Activated T-cell treated with anti-CD3 and anti-CD28 coated beads for 24 hours (primary cell): ENCODE measurements around the gene UST.
"Not testable (repeated sequence)": the region's sequence is repeated elsewhere in the genome, so short reads cannot be mapped to it uniquely, and the experiment has no call there.

Source experiments
- DNase-seq: peaks from one replicate; pipeline ENCODE4 v3.0.0-alpha.2; 2020; ENCODE audit warnings: low read depth

Gene UST

DNA sequence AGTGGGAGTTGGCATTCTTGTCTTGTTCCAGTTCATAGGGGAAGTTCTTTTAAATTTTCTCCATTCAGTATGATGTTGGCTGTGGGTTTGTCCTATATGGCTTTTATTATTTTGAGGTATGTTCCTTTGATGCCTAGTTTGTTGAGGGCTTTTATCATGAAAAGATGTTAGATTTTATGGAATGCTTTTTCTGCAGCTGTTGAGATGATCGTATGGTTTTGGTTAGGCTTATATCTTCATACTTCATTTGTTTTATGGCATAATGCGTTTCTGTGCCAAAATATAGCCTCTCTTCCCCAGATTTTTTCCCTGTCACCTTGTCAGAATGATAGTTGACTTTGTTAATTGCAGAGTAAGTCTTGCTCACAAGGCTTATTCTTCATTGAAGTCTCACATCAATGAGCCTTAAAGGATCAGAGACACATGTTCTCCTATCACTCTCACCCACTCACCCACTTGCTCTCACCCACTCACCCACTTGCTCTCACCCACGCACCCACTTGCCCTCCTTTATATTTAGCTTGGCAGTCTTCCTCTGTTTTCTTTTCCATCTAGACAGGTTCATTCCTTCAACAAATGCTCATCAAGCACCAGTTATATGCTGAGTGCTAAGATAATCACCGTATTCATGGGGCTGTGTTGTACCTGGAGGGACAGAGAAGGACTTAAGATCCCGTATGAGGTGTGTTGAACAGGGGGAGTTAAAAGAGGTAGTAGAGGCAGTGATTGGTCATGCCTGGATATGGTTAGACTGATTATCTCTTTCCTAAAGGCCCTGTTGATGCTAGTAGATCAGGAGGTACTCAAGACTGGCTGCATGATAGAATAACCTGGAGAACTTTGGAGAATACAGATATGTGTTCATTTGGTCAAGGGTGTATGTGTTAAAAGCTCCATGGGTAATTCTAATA, 19.3 kb downstream of the UST start:
- no peak for DNase-seq

DNA sequence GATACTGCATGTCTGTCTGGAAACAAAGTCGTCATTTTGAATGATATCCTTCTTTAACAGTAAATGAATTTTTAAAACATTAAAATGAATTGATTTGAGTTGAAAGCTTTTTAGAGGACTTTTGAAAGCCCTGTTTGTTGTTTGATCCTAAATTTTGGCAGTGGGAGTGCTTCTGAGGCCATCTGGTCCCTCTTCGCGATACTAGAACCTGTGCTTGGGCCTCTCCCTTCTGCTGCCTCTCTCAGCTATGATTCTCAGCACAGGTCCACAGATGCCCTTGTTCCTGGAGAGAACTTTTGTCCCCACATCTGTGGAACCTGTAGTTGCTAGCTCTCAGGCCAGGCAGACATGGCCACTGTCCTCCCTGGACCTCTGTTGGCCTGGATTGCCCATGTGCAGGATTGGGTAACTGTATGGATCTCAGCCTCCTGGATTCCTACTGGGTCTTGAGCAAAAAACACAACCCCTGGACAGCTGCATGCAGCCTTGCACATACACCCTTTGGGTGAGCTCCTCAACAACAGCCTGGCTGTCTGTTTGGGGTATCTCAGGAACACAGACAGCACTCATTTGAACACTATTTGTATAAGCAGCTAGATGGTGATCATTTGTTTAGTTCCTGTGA, 21.9 kb downstream of the UST start:
- DNase-seq, result no peak

DNA sequence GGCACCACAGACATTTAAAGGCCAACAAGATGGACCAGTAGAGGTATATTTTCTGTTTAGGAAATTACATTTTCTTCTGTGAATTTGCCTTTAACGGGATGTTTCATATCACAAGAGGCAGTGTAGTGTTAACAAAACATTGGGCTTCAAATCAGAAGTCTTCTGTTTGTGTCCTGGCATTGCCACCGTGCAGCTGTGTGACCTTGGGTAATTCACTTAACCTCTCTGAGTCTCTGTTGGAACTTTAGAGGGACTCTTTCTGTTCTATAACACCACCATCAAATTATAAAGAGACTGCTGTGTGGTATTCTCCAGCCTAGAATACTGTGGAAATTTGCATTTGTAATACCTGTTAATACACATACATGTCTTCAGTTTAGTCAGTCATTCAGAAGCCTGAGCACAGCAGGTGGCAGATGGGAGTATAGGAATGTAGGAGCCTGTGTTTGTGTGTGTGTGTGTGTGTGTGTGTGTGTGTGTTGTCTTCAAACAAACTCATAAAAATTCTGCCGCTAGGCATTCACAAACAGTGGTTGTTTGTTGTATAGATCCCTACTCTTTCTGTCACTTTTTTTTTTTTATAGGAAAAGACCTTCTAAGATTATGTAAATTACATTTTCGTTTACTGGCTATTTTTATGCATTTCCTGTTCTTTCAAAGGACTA, 22.6 kb downstream of the UST start:
- DNase-seq, result no peak

DNA sequence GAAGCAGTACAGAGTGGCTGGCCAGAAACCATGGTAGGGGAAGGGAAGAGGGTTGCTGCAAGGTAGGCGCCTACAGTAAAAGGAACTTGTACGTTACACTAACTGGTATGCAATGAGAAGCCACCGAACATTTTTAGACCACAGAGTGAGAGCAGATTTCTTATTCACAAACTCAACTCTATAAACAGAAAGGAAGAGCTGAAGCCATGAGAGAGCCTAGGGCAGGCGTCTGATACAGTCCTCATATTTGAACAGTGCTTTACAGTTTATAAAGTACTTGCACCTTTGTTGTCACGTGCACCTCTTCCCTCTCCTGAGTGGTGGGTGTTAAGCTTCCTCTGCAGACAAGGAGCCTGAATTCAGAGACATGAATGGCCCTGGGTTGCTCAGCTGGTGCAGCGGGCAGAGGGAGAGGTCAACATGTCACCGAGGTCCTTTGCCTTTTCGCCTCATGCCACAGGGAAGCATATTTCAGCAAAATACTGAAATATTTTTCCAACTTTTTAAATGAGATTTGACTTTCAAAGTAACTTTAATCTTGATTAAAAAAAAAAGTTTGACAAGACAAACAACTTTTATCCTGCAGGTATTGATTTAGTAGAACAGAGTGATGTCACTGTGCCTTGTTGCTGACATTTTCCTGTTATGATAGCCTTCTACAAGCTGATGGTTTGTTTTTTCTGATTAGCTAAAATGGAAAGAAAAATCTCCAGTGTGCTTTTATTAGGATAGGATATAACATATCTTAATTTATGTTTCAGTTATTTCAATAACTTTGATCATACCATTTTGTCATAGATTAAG, 23.8 kb downstream of the UST start:
- no peak for DNase-seq

DNA sequence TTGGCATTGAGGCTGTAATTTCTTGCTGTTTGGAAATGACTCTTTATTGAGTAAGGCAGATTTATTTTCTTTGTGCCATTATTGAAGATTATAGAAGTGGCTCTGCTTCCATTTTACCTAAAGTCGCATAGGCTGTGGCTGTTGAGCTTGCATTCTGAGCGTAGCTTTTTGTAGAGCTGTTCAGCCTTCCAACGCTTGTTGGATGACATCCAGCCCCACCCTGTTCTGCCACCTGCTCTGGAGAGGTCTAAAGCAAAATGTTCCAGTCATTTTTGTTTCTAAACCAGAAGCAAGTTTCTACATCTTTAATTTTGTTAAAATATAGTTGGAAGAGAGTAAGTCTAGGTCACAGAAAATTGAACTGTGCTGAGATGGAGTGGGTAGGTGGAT, 24.4 kb downstream of the UST start:
- DNase-seq, result no peak

DNA sequence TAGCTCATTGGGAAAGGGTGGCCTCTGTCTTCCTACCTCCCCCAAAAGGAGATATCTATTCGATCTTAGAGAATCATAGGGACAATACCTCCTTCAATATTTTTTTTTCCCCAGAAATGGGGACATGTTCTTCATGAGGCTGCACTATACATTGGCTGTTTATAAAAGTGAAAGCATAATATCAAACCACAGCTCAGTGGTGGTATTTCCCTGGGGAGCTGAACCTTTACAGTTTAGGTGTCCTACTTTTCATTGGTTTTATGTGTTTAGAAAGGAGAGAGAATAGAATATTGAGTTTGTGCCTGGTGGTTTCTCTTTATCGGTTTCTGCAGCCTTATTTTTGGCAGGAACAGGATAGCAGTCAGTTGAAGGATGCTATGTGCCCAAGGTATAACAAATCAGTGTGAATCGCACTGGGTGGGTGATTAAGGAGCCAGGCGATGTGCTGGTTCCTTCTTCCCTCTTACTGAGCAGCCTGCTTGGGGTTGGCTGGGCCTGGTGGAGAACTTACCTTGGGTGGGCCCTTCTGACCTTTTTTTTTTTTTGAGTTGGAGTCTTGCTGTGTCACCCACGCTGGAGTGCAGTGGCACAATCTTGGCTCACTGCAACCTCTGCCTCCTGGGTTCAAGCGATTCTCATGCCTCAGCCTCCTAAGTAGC, 25.2 kb downstream of the UST start:
- no peak for DNase-seq

DNA sequence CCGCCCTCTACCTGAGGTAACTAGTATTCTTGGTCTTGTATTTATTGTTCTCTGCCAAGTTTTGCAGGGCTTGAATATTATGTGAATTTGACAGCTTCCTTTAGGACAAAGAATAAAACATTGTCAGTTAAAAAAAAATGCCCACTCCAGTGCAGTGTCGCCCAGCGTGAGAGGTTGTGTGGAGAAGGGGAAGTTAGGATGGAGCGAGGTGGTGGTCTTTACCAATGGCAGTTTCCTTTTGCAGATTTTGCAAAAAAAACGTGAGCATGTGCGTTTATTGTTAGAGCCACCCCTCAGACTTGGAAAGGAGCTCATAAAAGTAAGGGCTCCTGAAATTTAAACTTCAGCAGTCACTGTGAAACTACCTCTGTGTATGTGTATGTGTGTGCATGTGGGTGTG, 28.3 kb downstream of the UST start:
- DNase-seq, result no peak

DNA sequence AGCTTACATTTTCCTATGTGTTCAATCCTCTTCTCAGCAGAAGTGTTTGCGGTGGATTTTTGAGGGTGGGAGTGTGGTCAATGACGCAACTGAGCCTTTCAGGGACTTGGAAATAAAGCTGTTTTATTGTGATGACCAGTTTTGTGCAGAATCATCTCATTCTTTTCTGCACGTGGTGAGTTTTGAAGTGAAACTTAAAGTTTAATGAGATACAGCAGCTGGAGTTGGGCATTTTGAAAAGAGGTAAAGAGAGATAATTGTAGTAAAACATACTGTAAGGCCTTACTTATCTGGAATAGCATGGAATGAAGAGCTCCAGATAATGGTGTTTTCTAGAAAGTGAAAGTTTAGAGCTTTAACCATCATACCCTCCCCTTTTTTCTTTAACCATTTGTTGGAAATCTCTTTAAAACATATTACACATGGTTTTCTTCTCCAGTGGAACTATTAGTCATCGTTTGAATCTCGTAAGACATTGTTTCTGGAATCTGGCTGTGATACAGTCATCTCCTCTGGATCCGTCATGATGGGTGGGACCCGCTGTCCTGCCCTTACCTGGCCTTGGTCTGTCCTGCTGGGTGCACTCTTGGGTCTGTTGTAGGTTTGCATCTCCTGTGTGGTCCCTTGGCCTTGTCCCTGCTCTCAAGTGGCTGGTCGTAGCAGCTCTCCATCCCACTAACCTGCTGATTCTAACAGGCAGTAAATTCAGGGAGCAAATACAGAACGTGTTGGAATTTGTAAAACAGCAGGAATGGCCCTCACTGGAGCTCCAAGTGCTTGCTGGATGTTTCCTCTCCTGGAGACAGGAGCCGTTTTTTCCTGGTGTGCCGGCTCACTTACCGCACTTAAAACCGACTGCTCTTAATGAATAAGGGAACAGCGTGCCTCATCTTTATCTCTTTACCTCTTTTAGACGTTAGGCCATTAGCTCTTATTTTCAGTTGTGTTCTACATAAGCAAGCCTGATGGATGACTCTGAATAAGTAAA, 29.8 kb downstream of the UST start:
- no peak for DNase-seq

DNA sequence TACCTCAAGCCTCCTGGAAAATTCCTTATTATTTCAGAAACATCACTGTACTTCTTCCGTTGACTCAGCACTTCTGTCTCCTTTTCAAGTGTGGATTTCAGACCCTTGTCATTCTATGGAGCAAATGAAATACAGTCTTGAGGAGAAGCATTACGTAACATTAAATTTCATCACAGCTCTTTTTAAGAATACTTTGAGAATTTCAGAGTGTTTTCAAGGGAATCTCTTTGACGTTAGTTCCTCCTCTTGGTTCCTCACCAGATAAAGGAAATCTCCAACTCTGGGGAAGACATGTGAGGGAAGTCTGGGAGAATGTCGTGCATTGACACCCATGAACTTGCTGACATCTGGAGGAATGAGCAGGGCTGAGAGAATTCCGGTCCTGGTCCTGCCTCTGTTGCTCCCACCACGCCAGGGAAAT, 32.3 kb downstream of the UST start:
- no peak for DNase-seq

DNA sequence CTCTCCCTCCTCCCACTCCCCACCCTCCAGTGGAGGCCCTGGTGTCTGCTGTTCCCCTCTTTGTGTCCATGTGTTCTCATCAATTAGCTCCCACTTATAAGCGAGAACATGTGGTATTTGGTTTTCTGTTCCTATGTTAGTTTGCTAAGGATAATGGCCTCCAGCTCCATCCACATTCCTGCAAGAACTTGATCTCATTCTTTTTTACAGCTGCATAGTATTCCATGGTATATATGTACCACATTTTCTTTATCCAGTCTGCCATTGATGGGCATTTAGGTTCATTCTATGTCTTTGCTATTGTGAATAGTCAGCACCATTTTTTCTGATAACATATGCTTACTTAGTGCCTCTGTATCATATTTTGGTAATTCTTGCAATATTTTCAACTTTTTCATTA, 33.6 kb downstream of the UST start:
- not testable (repeated sequence) for DNase-seq

DNA sequence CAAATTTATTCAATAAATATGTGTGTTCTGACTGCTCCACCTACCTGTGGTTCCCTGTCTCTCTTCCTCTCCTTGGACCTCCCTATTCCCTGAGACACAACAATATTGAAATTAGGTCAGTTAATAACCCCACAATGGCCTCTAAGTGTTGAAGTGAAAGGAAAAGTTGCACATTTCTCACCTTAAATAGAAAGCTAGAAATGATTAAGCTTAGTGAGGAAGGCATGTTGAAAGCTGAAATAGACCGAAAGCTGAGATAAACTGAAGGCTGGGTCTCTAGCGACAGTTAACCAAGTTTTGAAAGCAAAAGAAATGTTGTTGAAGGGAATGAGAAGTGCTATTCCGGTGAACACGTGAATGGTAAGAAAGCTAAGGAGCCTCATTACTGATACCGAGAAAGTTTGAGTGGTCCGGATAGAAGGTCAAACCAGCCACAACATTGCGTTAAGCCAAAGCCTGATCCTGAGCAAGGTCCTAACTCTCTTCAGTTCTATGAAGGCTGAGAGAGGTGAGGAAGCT, 34.1 kb downstream of the UST start:
- no peak for DNase-seq

DNA sequence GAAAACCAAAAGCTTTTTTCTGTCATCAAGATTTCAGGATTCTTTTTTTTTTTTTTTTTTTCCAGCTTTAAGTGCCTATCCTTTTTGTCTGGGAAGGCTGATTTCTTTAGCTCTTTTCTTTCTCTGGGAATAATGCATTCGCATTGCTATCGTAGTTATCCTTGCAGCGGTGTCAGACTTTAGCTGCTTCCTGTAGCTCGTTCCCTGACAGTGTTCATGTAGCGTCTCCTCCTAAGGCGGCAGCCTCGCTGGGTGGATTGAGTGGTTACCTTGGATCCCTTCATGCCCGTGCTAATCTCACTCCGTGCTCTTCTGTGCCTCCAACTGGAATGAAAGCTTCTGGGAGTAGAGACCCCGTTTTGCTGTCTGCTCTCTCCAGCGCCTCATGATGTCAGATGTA, 43.1 kb downstream of the UST start:
- no peak for DNase-seq

DNA sequence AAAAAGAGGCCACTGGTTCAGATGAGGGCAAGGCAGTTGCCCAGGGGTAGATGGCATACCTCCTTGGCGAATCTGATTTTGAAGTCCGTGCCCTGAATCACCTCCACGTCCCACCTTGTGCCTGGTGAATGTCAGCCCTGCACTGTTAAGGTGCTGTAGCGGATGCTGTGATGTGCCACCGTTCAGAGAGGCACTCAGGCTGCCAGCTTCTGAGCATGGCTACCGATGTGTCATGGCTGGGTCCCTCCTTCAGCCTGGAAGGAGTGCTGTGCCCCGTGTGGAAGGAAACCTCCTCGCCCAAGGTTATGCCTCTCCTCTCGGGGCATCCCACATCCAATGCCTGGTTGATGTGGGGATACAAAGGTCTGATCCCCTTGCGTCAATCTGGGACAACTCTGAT, 43.6 kb downstream of the UST start:
- DNase-seq, result no peak

DNA sequence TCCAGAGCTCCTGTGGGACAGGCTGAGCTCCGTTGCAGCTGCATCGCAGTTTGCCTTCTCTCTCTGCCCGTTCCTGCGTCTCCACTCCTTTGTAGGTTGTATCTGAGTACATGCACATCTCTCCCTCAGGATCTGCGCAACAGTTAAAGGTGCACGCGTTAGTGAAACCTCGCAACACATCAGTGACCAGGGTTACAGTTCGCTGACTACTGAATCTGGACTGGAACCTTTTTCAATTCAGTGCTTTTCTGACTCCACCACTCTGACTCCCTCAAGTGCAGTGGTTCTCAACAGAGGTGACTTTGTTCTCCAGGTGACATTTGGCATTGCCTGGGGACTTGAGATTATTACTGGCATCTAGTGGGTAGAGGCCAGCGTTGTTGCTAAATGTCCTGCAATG, 44.0 kb downstream of the UST start:
- no peak for DNase-seq

DNA sequence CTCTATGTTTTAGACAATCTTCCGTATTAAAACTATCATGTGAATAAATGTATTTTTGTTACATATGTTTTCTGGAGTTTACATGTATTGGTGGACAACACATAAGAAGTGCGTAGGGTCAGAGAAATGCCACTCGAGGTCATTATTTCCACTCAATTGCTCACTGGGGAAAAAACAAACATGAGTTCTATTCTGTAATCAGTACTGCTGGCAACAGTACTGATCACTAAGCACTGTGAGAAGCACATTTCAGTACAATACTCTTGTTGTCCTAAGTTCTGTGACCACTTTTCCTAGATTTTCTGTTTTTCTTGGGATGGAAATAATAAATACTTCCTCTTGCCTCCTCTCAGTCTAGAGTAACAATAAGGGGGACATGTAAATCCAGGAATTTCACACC, 44.5 kb downstream of the UST start:
- no peak for DNase-seq

DNA sequence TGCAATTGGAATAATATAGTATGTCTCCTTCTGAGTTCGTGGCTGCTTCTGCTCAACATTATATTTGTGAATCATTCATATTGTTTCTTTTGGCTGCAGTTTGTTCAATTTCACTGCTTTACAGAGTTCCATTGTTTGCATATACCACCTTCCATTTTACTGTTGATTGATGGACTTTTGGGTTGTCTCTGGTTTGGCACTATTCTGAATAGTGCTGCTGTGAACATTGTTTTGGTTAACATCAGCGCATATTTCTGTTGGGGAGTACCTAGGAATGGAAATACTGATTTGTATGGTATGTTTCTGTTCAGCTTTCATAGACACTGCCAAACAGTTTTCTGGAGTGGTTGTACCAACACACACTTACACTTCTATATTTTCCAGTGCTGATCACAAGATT, 46.9 kb downstream of the UST start:
- no peak for DNase-seq

DNA sequence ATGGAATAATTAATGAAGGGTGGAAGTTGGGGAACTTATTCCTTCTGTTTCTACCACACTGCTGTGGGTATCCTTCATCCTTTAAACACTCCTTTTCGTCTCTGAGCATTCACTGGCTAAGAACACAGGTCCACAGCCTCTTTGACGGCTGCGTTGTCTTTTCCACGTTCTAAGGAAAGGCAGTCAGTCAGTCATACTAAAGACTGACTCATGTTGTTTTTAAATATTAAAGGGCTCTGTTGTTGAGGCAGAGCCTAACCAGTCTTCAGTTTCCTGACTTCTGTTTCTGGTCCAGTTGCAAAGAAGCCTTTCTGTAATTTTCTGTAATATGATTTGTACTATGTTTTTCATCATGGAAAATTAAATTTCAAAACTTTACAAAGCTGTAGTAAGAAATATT, 48.0 kb downstream of the UST start:
- no peak for DNase-seq

DNA sequence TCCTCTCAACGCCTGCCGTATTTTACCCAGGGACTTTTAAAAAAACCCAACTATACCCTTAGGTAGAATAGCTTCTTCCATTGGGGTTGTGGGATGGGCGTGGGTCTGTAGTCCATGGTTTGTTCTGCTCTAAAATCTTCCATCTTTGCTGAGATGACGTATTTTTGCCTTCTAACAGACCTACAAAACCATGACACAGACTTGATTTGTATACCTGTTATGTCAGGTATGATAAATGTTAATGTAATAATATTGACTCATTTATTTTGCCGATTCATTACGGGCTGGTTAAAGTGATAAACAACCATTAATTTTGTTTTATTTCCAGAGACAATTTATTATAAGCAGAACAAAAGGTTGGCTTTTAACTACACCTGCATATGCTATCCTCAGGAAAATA, 48.7 kb downstream of the UST start:
- no peak for DNase-seq

DNA sequence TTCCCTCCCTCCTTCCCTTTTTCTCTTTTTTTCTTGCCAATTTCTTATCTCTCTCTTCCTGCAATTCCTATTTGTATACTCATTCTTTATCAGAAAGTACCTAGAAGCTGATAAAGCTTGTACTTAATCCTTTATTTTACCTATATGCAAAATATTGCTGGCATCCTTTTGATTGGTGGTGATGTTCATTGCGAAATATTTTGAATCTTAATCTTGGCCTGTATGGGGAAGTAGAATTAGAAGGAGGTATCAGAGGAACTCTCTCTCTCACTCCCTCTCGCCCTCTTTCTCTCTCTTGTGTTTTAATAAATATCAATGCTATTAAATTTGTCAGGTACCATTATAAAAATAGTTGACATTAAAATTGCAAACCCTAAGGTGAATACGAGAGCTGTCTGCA, 52.8 kb downstream of the UST start:
- no peak for DNase-seq

DNA sequence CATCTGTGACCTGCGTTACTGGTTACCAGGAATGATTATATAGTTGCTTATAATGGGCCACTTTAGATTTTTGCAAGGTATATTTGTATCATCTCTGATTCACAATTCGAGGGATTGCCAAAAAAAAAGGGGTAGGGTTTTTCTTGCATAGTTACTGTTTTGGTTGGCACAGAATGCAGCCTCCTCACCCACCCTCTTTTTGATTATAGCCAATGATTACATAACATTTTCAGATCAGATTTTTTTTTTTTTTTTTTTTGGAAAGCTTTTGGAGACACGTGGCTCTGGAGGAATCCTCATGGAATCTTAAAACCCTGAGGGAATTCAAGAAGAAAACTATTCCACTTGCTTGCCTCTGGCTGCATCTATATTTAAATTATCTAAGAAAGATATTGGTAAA, 53.7 kb downstream of the UST start:
- DNase-seq, result no peak
